Measurements from ENCODE around the gene MAST1.
"Not testable (repeated sequence)": the region's sequence is repeated elsewhere in the genome, so short reads cannot be mapped to it uniquely, and the experiment has no call there.

MAST1 gene

DNA sequence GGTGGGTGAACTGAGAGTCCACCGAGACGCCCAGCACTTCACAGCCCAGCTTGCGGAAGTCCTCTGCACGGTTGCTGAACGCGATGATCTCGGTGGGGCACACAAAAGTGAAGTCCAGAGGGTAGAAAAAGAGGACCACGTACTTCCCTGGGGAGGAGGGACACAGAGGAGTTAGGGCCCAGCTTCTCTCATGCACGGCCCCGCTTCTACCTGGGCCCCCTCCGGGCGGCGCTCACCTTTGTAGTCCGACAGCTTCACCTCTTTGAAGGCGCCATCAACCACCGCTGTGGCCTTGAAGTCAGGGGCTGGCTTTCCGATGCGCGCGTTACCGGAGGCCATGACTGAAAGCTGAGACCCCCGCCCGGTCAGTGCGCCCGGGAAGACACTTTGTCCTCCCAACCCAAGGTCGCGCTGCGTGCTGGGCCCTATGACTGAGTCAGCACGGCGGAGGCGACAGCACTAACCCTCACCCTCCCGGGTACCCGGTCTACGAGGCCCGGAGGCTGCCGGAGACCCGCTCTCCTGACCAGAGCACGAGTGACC, 37.3 kb upstream of the MAST1 start:
- DNase-seq (ENCODE audit: low read depth, low spot score), result no peak

DNA sequence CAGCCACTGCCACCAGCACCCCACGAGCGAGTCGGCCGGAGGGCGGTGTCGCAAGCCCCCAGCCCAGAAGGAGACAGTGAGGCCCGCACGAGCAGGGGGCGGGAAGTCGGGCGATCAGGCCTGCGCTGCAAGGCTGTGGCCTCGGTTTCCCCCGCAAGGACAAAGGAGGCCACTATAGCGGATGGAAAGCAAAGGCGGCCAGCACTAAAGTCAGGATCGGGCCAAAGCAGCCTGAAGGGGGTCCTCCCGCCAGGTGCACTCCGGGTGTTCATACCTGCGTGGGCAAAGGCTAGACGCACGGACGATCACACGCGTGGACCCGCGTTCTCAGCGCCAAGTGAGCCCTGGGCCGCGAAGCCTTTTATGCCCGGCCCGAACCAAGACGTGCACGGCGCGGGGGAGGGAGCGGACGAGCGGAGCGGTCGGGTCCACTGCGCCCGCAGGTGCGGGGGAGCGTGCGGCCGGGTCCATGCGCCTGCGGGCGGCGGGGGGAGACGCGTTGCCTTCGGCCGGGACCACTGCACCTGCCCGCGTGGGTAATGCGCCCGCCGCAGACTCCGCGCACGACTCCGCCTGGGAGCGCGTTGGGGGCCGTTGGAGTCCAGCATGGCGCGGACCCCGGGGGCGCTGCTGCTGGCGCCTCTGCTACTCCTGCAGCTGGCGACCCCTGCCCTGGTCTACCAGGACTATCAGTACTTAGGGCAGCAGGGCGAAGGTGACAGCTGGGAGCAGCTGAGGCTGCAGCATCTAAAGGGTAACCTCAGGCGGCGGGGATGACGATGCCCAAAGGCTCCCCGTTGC, 36.6 kb upstream of the MAST1 start, which contains the start of the genes PRDX2 and THSD8:
Gene PRDX2 (minus strand): TSS at position 335 of the 801 bp plus-strand sequence. CDS start 539 bp downstream, outside the sequence.
Gene THSD8 (plus strand): TSS at position 604 of the 801 bp plus-strand sequence. CDS start 3 bp downstream, at position 607.
- DNase-seq (ENCODE audit: low read depth, low spot score), result no peak

DNA sequence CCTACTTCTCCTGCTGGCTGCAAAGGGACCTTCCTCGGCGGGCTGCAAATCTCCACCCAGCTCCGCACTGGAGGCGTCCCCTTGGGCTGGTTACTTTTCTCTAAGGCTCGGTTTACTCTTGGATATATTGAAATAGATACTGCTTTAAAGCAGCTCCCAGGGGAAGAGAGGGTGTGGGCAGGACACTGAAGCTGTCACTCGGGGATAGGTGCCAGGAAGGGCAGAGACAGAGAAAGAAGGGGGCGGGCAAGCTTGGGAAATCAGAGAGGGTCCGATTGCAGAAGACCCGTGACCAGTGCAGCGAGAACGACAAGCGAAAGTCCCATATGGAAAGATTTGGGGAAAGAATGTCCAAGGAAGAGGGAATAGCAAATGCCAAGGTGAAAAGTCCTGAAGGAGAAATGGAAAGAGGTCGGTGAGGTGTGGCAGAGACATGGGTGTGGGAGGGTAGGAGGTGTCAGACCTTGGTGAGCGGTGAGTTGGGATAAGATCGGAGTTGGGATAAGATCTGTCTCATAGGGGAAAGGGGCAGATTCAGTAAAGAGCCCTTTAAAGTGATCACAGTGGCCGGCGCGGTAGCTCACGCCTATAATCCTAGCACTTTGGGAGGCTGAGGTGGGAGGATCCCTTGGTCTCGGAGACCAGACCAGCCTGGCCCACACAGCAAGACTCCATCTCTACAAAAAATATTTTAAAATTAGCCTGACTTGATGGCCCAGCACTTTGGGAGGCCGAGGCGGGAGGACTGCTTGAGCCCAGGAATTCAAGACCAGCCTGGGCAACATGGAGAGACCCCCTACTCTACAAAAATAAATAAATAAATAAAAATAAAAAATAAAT, 35.8 kb upstream of the MAST1 start:
- DNase-seq (ENCODE audit: low read depth, low spot score), result no peak

DNA sequence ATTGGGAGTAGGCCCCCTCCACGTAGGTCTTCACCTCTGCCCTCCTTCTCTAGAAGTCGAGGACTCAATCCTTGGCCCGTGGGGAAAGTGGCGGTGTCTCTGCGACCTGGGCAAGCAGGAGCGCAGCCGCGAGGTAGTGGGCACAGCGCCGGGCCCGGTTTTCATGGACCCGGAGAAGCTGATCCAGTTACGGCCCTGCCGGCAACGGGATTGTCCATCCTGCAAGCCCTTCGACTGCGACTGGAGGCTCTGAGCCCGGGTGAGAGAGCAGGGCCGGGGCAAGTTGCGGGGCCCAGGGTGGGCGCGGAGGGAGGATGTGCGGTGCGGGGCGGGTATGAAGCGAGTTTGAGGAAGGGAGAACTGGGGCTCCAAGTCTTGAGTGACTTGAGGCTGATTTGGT, 34.3 kb upstream of the MAST1 start:
- DNase-seq (ENCODE audit: low read depth, low spot score), result no peak

DNA sequence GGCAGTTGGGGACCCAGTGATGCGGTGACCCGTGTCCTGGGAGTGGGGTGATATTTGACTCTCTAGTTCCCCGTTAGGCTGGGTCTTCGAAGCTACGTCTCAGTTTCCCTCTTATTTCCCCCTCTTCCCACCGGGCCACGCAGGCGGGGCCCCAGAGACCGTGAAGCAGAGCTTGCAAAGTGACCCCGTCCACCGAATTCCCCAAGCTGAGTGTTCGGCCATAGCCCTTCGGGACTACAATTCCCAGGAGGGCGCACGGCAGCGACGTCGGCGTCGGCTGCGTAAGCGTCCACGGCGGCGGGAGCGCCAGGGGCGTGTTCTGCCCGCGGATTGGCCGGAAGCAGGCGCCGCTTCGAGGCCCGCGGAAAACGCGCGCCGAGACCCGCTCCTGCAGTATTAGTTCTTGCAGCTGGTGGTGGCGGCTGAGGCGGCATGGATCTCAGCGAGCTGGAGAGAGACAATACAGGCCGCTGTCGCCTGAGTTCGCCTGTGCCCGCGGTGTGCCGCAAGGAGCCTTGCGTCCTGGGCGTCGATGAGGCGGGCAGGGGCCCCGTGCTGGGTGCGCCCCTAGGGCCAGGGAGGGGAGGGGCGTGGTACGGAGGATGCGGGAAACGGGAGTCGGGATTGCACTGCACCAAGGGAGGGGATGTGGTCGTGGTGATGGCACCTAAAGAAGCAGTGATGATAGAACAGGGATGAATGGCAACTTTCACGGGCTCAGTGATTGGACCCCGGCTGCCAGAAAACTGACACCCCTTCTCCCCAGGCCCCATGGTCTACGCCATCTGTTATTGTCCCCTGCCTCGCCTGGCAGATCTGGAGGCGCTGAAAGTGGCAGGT, 31.9 kb upstream of the MAST1 start, which contains the start of gene RNASEH2A:
Gene RNASEH2A (plus strand): TSS at position 343 of the 840 bp plus-strand sequence. CDS start 90 bp downstream, at position 433.
- DNase-seq (ENCODE audit: low read depth, low spot score), result no peak

DNA sequence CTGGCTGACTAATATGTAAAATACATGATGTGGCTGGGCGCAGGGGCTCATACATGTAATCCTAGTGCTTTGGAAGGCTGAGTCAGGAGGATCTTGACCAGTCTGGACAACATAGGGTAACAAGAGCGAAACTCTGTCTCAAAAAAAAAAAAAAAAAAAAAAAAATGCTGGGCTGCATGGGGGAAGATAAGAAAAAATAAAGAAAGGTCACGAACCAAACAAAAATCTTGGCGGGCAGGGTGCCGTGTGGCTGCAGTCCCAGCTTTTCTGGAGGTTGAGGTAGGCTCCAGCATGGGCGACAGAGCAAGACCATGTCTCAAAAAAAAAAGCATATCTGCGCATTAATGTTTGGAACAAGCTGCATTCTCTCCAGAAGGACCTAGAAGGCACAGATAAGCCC, 23.2 kb upstream of the MAST1 start:
- no peak for DNase-seq (ENCODE audit: low read depth, low spot score)

DNA sequence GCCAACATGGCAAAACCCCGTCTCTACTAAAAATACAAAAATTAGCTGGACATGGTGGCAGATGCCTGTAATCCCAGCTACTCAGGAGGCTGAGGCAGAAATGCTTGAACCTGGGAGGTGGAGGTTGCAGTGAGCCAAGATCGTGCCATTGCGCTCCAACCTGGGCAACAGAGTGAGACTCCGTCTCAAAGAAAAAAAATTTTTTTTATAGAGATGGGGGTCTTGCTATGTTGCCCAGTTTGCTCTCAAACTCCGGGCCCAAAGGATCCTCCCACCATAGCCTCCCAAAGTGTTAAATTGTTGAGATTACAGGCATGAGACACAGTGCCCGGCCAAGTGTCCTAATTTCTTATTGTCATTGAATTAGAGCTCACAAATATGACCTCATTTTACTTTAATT, 21.1 kb upstream of the MAST1 start:
- not testable (repeated sequence) for DNase-seq (ENCODE audit: low read depth, low spot score)

DNA sequence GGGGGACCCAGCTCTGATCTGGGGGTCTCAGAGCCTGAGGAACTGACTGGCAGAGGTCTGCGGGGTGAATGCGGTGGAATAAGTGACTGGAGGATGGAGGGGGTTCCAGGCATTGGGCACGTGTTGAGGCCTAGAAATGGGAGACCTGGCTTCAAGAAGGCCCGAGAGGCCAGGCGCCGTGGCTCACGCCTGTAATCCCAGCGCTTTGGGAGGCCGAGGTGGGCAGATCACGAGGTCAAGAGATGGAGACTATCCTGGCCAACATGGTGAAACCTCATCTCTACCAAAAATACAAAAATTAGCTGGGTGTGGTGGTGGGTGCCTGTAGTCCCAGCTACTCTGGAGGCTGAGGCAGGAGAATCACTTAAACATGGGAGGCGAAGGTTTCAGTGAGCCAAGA, 20.5 kb upstream of the MAST1 start:
- not testable (repeated sequence) for DNase-seq (ENCODE audit: low read depth, low spot score)

DNA sequence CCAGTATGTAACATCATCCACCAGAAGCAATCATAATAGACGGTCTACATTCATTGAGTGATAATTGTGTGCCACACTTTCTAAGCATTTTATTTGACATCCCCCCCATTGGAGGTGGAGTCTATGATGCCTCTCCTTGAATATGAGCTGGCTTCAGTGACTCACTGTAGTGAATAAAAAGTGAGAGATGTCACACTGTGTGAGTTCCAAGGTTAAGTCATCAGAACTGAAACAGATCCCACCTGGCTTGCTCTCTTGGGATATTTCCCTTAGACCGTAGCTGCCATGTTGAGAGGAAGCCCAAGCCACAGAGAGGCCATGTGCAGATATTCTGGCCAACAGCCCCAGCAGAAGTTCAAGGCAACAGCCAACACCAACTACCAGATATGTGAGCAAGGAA, 16.6 kb upstream of the MAST1 start:
- DNase-seq (ENCODE audit: low read depth, low spot score), result no peak

DNA sequence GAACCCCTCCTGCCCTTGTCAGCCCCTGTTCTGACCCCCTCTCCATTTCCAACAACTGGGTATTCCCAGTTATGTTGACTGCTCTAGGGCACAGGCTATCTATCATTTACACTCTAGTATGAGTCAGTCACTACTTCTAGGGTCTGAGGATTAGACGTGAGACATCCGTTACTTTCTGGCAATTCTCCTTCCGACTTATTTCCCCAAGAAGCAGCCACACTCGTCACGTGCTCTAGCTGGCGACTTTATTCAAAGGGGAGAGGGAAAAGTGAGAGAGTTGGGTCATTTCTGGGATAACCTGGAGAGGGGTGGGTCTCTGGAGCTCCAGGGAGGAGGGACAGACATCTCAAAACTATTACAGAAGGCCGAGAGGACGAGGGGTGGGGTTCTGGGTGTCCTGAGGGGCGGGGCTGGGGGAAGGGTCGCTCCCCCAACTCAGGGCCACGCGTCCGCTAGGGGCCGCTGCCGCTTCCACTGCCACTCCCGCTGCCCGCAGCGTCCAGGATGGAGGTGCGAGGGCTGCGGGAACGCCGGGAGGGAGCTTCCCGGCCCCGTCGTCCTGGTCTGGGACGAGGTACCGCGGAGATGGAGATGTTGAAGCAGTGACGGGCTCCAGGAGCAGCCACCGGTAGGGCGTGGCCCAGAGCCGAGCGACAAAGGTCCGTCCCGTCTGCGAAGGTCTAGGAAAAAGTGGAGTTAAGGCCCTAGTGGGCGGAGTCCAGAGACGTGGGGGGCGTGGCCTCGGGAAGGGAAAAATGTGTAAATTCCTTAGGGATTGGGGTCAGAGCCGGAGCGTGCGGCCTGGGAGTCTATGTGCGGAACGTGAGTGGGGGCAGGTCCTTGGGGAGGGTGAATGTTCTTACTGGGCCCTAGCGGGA, 12.8 kb upstream of the MAST1 start:
- DNase-seq (ENCODE audit: low read depth, low spot score), result no peak

DNA sequence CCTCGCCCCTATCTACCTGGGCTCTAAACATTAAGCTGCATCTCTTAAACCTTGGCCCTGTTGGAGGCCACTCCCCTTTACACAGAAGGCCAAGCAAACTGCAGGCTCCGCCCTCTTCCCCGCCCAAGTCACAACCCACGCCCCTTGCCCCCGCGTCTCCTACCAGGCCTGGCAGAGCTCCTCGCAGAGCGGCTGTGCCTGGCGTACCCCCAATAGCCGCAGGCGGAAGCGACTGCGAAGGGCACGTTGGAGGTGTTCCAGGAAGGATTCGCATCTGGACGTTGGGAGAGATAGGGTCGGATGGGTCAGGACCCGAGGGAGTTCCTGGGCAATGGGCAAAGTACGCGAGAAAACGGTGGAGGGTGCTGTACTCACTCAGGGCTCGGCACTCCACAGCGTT, 9.8 kb upstream of the MAST1 start:
- no peak for DNase-seq (ENCODE audit: low read depth, low spot score)

DNA sequence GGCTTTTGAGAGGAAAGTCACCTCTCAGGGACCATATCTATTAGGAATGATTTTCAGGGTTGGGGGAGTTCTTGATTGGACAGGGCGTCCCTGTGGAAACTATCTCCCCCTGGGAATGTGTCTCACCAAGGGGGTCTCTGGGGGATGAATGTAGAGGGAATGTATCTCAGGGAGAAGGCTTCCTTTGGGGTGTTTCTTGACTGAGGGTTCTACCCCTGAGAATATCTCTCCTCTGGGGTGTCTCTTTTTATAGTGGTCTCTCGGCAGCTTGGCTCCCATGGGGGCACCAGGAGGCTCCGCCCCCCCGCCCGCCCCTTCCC, 4.9 kb upstream of the MAST1 start:
- DNase-seq (ENCODE audit: low read depth, low spot score), result no peak

DNA sequence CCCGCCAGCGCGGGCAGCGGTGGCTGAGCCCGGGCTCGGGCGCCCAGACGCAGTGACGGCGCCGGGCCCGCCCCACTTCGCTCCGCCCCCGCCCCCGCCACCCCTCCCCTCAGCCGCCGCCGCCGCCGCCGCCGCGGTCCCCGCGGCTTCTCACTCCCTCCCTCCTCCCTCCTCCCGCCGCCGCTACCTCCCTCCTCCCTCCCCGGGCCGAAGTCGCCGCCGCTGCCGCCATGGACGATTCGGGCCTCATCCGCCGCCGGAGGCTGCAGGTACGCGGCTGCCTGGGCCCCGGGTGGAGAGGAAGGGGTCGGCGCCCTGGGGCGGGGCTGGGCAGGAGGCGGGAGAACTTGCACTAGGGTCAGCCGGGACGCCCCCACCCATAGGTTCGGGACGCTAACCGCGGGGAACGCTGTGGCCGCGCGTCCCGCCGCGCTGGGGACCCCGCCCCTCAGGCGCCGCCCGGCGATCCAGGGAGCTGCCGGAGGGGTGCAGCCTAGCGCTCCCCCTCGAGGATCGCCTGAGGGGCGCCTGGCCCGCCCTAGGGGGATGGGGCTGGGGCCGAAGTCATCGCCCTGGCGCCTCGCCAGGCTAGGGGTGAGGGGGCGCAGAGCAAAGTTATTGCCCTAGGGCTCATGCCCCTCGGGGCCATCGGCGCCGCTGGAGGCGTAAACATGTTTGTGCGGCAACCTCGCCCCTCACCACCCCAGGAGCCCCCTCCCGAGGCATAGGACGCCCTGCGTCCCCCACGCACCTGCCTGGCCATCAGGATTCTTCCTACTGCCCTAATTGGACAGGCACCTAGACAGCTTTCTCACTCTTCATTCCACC, 4.4 kb upstream of the MAST1 start:
- DNase-seq (ENCODE audit: low read depth, low spot score), result no peak

DNA sequence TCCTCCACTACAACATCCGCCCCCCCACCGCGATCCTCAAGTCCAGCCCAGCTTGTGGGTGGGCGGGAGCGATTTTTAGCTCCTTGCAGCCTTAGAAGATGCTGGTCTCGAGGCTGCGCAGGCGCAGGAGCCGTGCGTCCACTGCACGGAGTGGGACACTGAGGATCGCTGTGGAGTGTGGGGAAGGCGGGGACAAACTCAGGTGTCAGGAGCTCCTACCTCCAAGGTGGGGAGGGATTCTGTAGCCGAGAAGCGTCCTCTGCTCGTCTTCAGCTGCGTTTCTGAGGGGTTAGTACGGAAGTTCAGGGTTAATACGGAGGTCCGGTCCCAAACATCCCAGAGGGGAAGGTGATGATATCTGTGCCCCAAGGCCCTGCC, 3.8 kb upstream of the MAST1 start, which contains the start of gene RTBDN:
Gene RTBDN (minus strand): TSS at position 14 of the 378 bp plus-strand sequence. CDS start 4,600 bp downstream, outside the sequence.
- no peak for DNase-seq (ENCODE audit: low read depth, low spot score)

DNA sequence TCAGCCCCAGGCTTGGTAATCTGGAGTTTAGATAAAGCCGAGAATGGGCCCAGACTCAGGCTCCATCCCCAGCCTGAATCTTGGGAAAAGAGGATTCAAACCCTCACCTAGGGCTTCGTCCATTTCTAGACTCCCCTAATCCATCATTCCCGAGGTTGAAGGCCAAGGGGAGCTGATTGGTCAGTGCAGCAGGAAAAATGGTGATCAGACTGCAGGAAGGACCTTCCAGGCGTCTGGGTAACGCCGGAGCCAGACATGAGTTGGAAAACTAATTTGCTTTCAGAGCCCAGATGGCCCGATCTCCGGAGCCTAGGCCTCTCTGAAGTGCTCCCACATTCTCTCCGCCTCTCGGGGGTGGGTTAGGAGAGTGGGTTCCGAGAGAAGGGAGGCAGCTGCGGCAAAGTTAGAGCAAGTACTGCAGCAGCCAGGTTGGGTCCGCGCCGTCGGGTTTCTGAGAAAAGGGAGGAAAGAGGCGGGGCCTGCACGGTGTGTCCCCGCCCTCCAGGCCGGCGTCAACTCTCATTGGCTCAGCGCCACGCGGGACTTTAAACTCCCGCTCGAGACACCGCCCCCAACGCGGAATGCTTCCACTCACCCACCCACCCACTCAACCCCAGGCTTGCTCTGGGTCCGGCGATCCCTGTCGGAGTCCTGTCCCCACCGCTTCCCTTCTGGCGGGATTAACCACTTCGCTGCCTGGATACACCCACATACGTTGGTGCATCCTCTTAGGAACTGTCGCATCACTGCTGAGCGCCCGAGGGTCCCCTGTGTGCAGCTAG, 3.1 kb upstream of the MAST1 start:
- DNase-seq (ENCODE audit: low read depth, low spot score), result no peak

DNA sequence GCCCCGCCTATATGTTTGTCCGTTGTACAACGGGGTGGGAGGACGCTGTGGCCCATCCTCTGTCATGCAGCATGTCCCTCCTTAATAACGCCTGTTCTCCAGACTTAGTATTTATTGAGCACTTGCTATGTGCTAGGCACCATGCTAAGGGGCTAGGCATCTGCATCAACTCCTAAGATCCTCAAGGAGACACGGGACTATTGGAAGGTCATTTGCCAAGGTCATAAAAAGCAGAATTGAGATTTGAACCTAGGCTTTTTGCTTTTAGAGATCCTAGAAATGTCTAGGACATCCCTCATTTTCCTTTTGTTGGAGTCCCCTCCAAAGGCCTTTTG, 1.8 kb upstream of the MAST1 start:
- DNase-seq (ENCODE audit: low read depth, low spot score), result no peak

DNA sequence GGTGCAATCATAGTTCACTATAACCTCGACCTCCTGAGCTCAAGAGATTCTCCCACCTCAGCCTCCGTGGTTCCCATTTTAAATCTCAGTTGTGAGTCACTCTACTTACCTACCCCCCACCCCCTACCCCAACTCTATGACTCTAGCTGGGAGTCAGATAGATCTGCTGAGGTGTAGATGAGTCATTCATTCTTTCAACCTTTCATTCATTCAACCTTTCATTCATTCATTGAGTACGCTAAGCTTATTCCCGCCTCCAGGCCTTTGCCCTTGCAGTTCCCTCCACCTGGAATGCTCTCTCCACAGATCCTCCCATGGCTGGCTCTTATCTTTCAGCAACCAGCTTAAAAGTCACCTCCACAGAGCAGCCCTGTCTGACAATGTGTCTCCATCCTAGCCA, 1.1 kb upstream of the MAST1 start:
- no peak for DNase-seq (ENCODE audit: low read depth, low spot score)

DNA sequence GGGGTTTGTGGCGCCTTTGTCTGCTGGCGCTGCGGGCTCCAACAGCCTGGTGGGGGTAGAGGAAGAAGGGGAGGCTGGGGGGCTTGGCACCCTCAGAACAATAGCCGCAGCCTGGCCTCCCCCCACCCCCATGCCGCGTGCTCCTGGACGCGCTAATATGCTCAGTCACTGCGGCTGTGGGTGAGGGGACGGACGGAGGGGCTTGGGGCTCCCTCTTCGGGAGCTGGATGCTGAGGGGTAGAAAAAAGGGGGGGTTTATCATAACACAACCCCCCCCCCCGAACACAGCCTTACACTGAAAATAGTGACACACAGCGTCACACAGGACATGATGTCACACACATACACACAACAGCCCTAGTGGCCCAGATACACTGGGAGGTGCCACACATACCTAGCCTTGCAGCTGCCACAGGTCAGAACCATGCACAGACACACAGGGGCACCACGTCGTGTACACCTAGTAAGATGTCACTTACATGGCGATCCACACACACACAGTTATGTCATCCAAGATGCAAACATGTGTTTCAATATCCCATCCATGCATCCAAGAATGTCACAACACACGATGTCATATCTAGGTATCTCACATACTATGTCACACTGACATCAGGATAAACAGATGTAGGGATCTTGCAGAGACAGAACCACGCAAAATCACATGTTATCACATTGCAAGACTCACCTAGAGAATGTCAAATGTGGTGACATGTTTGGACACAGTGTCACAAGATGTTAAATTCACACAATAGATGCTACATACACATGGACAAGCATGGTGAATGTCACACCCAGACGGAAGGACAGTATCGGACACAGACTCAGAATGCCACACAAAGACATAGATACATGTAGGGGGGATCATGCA, 806 bp downstream of the MAST1 start:
- DNase-seq (ENCODE audit: low read depth, low spot score), result no peak
